IPS-18a (cell line): Measurements from ENCODE around the gene METTL23.

ENCODE experiments used
- H3K27ac ChIP-seq: one replicate; pipeline ENCODE4 v1.5.1; 2013; ENCODE audit warnings: low read length
- H3K27me3 ChIP-seq: one replicate; pipeline ENCODE4 v1.6.1; 2013; ENCODE audit warnings: mild to moderate bottlenecking, low read length; ENCODE audit not compliant: control insufficient read depth, insufficient read depth
- H3K36me3 ChIP-seq: one replicate; pipeline ENCODE4 v1.6.1; 2013; ENCODE audit warnings: low read depth, low read length; ENCODE audit not compliant: control insufficient read depth
- H3K4me1 ChIP-seq: one replicate; pipeline ENCODE4 v1.6.1; 2013; ENCODE audit warnings: low read depth, low read length; ENCODE audit not compliant: control insufficient read depth
- H3K4me3 ChIP-seq: one replicate; pipeline ENCODE4 v1.5.1; 2013; ENCODE audit warnings: low read length
- H3K9ac ChIP-seq: one replicate; pipeline ENCODE4 v1.6.1; 2013; ENCODE audit warnings: mild to moderate bottlenecking, low read length, moderate library complexity
- H3K9me3 ChIP-seq: one replicate; pipeline ENCODE4 v1.6.1; 2013; ENCODE audit warnings: low read depth, low read length; ENCODE audit not compliant: control insufficient read depth

METTL23 gene

GRCh38 chr17:76685846-76686245, 40.8 kb upstream of the METTL23 start:
- Histone ChIP-seq H3K36me3 (no peaks in the 10 kb centered on the region), H3K9me3 (no peaks in the 10 kb centered on the region), H3K27ac (no peak overlapping the region), H3K4me3 (no peak overlapping the region), H3K4me1 (peaks cover 9% of the 10 kb centered on the region), H3K9ac (no peak overlapping the region), H3K27me3 (no peaks in the 10 kb centered on the region)

- peaks cover 9% of the 10 kb centered on the region for H3K4me1 ChIP-seq
- H3K27ac ChIP-seq, result no peak overlapping the region
- H3K27me3 ChIP-seq, result no peaks in the 10 kb centered on the region
- H3K4me3 ChIP-seq, result no peak overlapping the region
- no peaks in the 10 kb centered on the region for H3K9me3 ChIP-seq
- H3K36me3 ChIP-seq, result no peaks in the 10 kb centered on the region
- no peak overlapping the region for H3K9ac ChIP-seq
Measured at GRCh38 chr17:76686538-76687297, 39.9 kb upstream of the METTL23 start.

- Histone ChIP-seq H3K4me1 (peaks cover 9% of the 10 kb centered on the region), H3K4me3 (no peak overlapping the region), H3K9ac (no peak overlapping the region), H3K27ac (no peak overlapping the region), H3K9me3 (no peaks in the 10 kb centered on the region), H3K36me3 (no peaks in the 10 kb centered on the region), H3K27me3 (no peaks in the 10 kb centered on the region)
Measured at GRCh38 chr17:76687298-76688164, 39.1 kb upstream of the METTL23 start.

- H3K9me3 ChIP-seq, result no peaks in the 10 kb centered on the region
- no peak overlapping the region for H3K4me3 ChIP-seq
- H3K27ac ChIP-seq, result no peak overlapping the region
- no peaks in the 10 kb centered on the region for H3K36me3 ChIP-seq
- H3K9ac ChIP-seq, result no peak overlapping the region
- peaks cover 9% of the 10 kb centered on the region for H3K4me1 ChIP-seq
- H3K27me3 ChIP-seq, result no peaks in the 10 kb centered on the region
Measured at GRCh38 chr17:76688165-76688622, 38.4 kb upstream of the METTL23 start.

GRCh38 chr17:76689859-76690258, 36.8 kb upstream of the METTL23 start:
- no peaks in the 10 kb centered on the region for H3K27me3 ChIP-seq
- no peak overlapping the region for H3K4me3 ChIP-seq
- no peaks in the 10 kb centered on the region for H3K36me3 ChIP-seq
- H3K9me3 ChIP-seq, result no peaks in the 10 kb centered on the region
- no peak overlapping the region for H3K9ac ChIP-seq
- no peak overlapping the region for H3K27ac ChIP-seq
- peaks cover 3% of the 10 kb centered on the region for H3K4me1 ChIP-seq

- Histone ChIP-seq H3K4me3 (no peak overlapping the region), H3K27ac (no peak overlapping the region), H3K9me3 (no peaks in the 10 kb centered on the region), H3K36me3 (no peaks in the 10 kb centered on the region), H3K9ac (no peak overlapping the region), H3K4me1 (peaks cover 3% of the 10 kb centered on the region), H3K27me3 (no peaks in the 10 kb centered on the region)
Measured at GRCh38 chr17:76690596-76691280, 35.9 kb upstream of the METTL23 start.

GRCh38 chr17:76691379-76692191, 35.1 kb upstream of the METTL23 start:
- Histone ChIP-seq H3K9ac (no peak overlapping the region), H3K27ac (no peak overlapping the region), H3K4me3 (no peak overlapping the region), H3K4me1 (peaks cover 3% of the 10 kb centered on the region), H3K36me3 (no peaks in the 10 kb centered on the region), H3K27me3 (no peaks in the 10 kb centered on the region), H3K9me3 (no peaks in the 10 kb centered on the region)

- Histone ChIP-seq H3K4me1 (peaks cover 13% of the 10 kb centered on the region), H3K27me3 (no peaks in the 10 kb centered on the region), H3K4me3 (no peak overlapping the region), H3K27ac (no peak overlapping the region), H3K9ac (no peak overlapping the region), H3K9me3 (no peaks in the 10 kb centered on the region), H3K36me3 (no peaks in the 10 kb centered on the region)
Measured at GRCh38 chr17:76695059-76695831, 31.4 kb upstream of the METTL23 start.

GRCh38 chr17:76696763-76697701, 29.6 kb upstream of the METTL23 start:
- Histone ChIP-seq H3K4me1 (peaks cover 25% of the 10 kb centered on the region), H3K27me3 (no peaks in the 10 kb centered on the region), H3K36me3 (no peaks in the 10 kb centered on the region), H3K9me3 (no peaks in the 10 kb centered on the region), H3K27ac (no peak overlapping the region), H3K4me3 (no peak overlapping the region), H3K9ac (no peak overlapping the region)
